ENCODE data around the gene EXOC4. TPM values are rescaled to one million over a fixed set of nuclear protein-coding genes. Genes with fewer than 3 reads are reported as not detected.

Gene EXOC4
- total and polyA plus RNA-seq, 7 donors: 16.4 to 76.7 (median 50.7) TPM

GRCh38 chr7:133839121-133839520, 586.2 kb downstream of the EXOC4 start:
- no peak for DNase-seq
- peaks cover 0 to 15% (median 5%) of the 10 kb centered on the region in 4 donors for H3K4me1 ChIP-seq
- H3K9me3 ChIP-seq: peaks cover 0 to 5% (median 0%) of the 10 kb centered on the region in 4 donors
- TF ChIP-seq POLR2AphosphoS5 (IDR thresholded peaks at IDR 0.05) (no peak), POLR2A (IDR thresholded peaks at IDR 0.05) (no peak), EP300 (IDR thresholded peaks at IDR 0.05) (no peak)
- TF ChIP-seq, protein P1, sequence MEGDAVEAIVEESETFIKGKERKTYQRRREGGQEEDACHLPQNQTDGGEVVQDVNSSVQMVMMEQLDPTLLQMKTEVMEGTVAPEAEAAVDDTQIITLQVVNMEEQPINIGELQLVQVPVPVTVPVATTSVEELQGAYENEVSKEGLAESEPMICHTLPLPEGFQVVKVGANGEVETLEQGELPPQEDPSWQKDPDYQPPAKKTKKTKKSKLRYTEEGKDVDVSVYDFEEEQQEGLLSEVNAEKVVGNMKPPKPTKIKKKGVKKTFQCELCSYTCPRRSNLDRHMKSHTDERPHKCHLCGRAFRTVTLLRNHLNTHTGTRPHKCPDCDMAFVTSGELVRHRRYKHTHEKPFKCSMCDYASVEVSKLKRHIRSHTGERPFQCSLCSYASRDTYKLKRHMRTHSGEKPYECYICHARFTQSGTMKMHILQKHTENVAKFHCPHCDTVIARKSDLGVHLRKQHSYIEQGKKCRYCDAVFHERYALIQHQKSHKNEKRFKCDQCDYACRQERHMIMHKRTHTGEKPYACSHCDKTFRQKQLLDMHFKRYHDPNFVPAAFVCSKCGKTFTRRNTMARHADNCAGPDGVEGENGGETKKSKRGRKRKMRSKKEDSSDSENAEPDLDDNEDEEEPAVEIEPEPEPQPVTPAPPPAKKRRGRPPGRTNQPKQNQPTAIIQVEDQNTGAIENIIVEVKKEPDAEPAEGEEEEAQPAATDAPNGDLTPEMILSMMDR (IDR thresholded peaks at IDR 0.05): no peak
- H3K27me3 ChIP-seq: no peaks in the 10 kb centered on the region
- H3K4me3 ChIP-seq: no peak overlapping the region
- intact Hi-C loops (cut with DNase I): no loop called here
- 89 to 91% methylated on average over 3 of the region's 3 CpGs for WGBS, 2 donors
- H3K27ac ChIP-seq: no peak overlapping the region
- H3K36me3 ChIP-seq: no peaks in the 10 kb centered on the region

DNA sequence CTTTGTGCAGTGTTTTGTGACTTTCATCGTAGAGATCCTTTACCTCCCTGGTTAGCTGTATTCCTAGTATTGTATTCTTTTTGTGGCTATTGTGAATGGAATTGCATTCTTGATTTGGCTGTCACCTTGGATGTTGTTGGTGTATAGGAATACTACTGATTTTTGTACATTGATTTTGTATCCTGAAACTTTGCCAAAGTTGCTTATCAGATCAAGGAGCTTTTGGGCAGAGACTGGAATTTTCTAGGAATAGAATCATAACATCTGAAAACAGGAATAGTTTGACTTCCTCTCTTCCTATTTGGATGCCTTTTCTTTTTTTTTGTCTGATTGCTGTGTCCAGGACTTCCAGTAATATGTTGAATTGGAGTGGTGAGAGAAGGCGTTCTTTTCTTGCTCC, 590.5 kb downstream of the EXOC4 start:
- no peaks in the 10 kb centered on the region for H3K4me1 ChIP-seq
- 94 to 96% methylated on average over 2 of the region's 2 CpGs for WGBS, 2 donors
- peaks cover 0 to 5% (median 0%) of the 10 kb centered on the region in 4 donors for H3K9me3 ChIP-seq
- no peak for DNase-seq
- no peaks in the 10 kb centered on the region for H3K27me3 ChIP-seq
- H3K27ac ChIP-seq: no peak overlapping the region
- TF ChIP-seq POLR2AphosphoS5 (IDR thresholded peaks at IDR 0.05): no peak
- no peak for TF ChIP-seq POLR2A (IDR thresholded peaks at IDR 0.05)
- TF ChIP-seq, protein P1 (IDR thresholded peaks at IDR 0.05): no peak
- no peak for TF ChIP-seq EP300 (IDR thresholded peaks at IDR 0.05)
- intact Hi-C loops (cut with DNase I): no loop called here
- H3K36me3 ChIP-seq: no peaks in the 10 kb centered on the region
- no peak overlapping the region for H3K4me3 ChIP-seq

DNA sequence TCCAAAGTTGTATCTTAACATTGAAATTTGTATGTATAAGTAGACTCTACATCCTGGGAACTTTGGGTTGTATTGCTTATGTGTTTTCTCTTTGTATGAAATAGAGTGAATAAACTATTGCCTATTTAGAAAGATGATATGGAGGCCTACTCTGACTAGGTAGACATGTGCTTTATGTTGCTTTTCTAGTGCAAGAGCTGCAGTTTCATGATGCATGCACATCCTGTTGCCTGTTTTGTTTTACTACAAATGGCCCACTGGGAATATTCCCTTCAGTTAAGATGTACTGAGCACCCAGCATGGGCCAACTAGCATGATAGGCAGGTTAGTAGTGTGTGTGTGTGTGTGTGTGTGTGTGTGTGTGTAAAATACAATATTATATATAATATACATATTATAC, 592.1 kb downstream of the EXOC4 start:
- H3K4me3 ChIP-seq: no peak overlapping the region
- intact Hi-C loops (cut with DNase I): no loop called here
- H3K4me1 ChIP-seq: no peaks in the 10 kb centered on the region
- H3K36me3 ChIP-seq: no peaks in the 10 kb centered on the region
- H3K9me3 ChIP-seq: peaks cover 0 to 5% (median 0%) of the 10 kb centered on the region in 4 donors
- no peak overlapping the region for H3K27ac ChIP-seq
- DNase-seq: no peak
- no peak for TF ChIP-seq POLR2A (IDR thresholded peaks at IDR 0.05)
- no peak for TF ChIP-seq POLR2AphosphoS5 (IDR thresholded peaks at IDR 0.05)
- TF ChIP-seq, protein P1 (IDR thresholded peaks at IDR 0.05): no peak
- TF ChIP-seq EP300 (IDR thresholded peaks at IDR 0.05): no peak
- H3K27me3 ChIP-seq: no peaks in the 10 kb centered on the region

GRCh38 chr7:133846203-133846945, 593.5 kb downstream of the EXOC4 start:
- no peak for DNase-seq
- no peak overlapping the region for H3K27ac ChIP-seq
- no peaks in the 10 kb centered on the region for H3K27me3 ChIP-seq
- TF ChIP-seq EP300 (IDR thresholded peaks at IDR 0.05) (no peak), POLR2AphosphoS5 (IDR thresholded peaks at IDR 0.05) (no peak), POLR2A (IDR thresholded peaks at IDR 0.05) (no peak)
- TF ChIP-seq, protein P1 (IDR thresholded peaks at IDR 0.05): no peak
- intact Hi-C loops (cut with DNase I): no loop called here
- H3K36me3 ChIP-seq: no peaks in the 10 kb centered on the region
- no peaks in the 10 kb centered on the region for H3K4me1 ChIP-seq
- no peak overlapping the region for H3K4me3 ChIP-seq
- WGBS, 2 donors: 90 to 93% methylated on average over 8 of the region's 8 CpGs
- H3K9me3 ChIP-seq: peaks cover 0 to 5% (median 0%) of the 10 kb centered on the region in 4 donors

Measured in sigmoid colon (tissue), 7 donors.